Activated CD4-positive, alpha-beta T cell treated with anti-CD3 and anti-CD28 coated beads, Interleukin-2, amount 50 U/mL, for 24 hours (primary cell): Measurements from ENCODE around the gene CHRNA1.
"Not testable (repeated sequence)": the region's sequence is repeated elsewhere in the genome, so short reads cannot be mapped to it uniquely, and the experiment has no call there.

Experiments
- DNase-seq, 2 donors: peaks; one replicate each; pipeline ENCODE4 v3.0.0-alpha.2; 2020; ENCODE audit warnings: low read depth in 1 of 2, low spot score in 1 of 2

Gene CHRNA1

GRCh38 chr2:174717916-174718315 lies 46.4 kb downstream of the CHRNA1 start:
- DNase-seq, result no peak

GRCh38 chr2:174717273-174717672 lies 47.0 kb downstream of the CHRNA1 start:
- no peak for DNase-seq

GRCh38 chr2:174716785-174717184 lies 47.5 kb downstream of the CHRNA1 start:
- DNase-seq, result no peak

GRCh38 chr2:174713686-174714085 lies 50.6 kb downstream of the CHRNA1 start:
- DNase-seq, result no peak

- DNase-seq, result no peak
These were observed 53.1 kb downstream of the CHRNA1 start for GRCh38 chr2:174711206-174711605.

GRCh38 chr2:174709416-174710004 lies 54.8 kb downstream of the CHRNA1 start:
- DNase-seq, result not testable (repeated sequence)

GRCh38 chr2:174708713-174709112 lies 55.6 kb downstream of the CHRNA1 start:
- no peak for DNase-seq

- no peak for DNase-seq
These were observed 59.0 kb downstream of the CHRNA1 start for GRCh38 chr2:174705321-174705720.

GRCh38 chr2:174704642-174705041 lies 59.6 kb downstream of the CHRNA1 start:
- DNase-seq, result no peak

- no peak for DNase-seq
These were observed 60.2 kb downstream of the CHRNA1 start for GRCh38 chr2:174704061-174704460.

- DNase-seq, result no peak
These were observed 60.8 kb downstream of the CHRNA1 start for GRCh38 chr2:174703430-174703829.

- DNase-seq, result no peak
These were observed 61.7 kb downstream of the CHRNA1 start for GRCh38 chr2:174702541-174702940.

GRCh38 chr2:174699993-174700766 lies 64.1 kb downstream of the CHRNA1 start:
- no peak for DNase-seq
